Muscle layer of duodenum (tissue), 2 donors: Measurements from ENCODE around the gene IFT20.
A peak's percentile ranks its signal among the peaks of the same experiment; 100 is the strongest.

Experiments
- H3K27ac ChIP-seq: one replicate; pipeline ENCODE4 v1.7.0; 2013; ENCODE audit warnings: mild to moderate bottlenecking, low read length
- H3K27me3 ChIP-seq: one replicate; pipeline ENCODE4 v1.7.0; 2013; ENCODE audit warnings: low read depth, mild to moderate bottlenecking, control low read depth, low read length
- H3K36me3 ChIP-seq, 2 donors: one replicate each; pipeline ENCODE4 v1.7.0; 2013; ENCODE audit warnings: low read length in 2 of 2, control low read depth in 1 of 2, mild to moderate bottlenecking in 1 of 2; ENCODE audit not compliant: insufficient read depth in 2 of 2, control insufficient read depth in 1 of 2
- H3K4me1 ChIP-seq, 2 donors: one replicate each; pipeline ENCODE4 v1.7.0; 2013; ENCODE audit warnings: low read length in 2 of 2, mild to moderate bottlenecking in 2 of 2, control low read depth in 1 of 2, moderate library complexity in 1 of 2; ENCODE audit not compliant: insufficient read depth in 2 of 2, control insufficient read depth in 1 of 2
- H3K4me3 ChIP-seq, 2 donors: one replicate each; pipeline ENCODE4 v1.7.0; 2013; ENCODE audit warnings: low read length in 2 of 2, low read depth in 1 of 2, mild to moderate bottlenecking in 1 of 2
- H3K9me3 ChIP-seq, 2 donors: one replicate each; pipeline ENCODE4 v1.7.0; 2013; ENCODE audit warnings: low read length in 2 of 2, control low read depth in 1 of 2, mild to moderate bottlenecking in 1 of 2; ENCODE audit not compliant: control insufficient read depth in 1 of 2
- donor health status: healthy.

IFT20 gene

GRCh38 chr17:28357901-28358197, 22.6 kb upstream of the IFT20 start:
- Histone ChIP-seq H3K4me3 (peak overlapping the region; percentile 89 to 98), H3K4me1 (peaks cover 13 to 22% of the 10 kb centered on the region in 2 donors), H3K27ac (peak overlapping the region; percentile 73), H3K36me3 (peaks cover 40 to 56% of the 10 kb centered on the region in 2 donors), H3K27me3 (no peaks in the 10 kb centered on the region), H3K9me3 (no peaks in the 10 kb centered on the region)

DNA sequence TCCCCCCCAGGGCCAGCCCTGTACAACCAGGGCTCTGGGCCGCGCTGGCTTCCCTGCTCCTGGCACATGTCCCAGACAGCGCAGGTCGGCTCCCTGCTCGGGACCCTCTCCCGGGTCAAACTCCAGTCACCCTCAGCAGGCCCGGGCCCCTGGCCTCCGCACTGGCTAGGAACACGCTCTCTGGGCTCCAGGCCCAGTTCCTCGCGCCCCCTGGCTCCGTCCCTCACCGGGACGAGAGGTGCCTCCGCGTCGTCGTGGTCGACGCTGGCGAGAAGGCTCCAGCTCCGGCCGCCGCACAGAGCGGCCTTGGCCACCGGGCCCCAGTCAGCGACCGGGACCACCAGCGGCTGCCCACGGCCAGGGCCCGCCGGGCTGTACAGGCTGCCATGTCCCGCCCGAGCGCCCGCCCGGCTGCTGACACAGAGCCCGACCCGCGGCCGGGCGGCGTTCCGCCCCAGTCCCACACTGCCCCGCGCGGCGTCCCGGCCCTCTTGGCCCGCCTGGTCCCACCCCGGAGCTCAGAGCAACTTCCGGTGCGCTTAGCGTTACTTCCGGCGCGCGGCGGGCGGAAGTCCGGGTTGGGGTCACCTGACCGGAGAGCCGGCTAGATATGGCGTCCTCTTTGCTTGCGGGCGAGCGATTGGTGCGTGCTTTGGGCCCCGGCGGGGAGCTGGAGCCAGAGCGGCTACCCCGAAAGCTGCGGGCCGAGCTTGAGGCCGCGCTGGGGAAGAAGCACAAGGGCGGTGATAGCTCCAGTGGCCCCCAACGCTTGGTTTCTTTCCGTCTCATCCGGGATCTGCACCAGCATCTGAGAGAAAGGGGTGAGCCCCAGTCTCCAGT, 22.0 kb upstream of the IFT20 start, which contains the start of gene POLDIP2:
POLDIP2 (minus strand) TSS at position 467 of the 840 bp plus-strand sequence; CDS start at position 388, 79 bp downstream.
- peak within 1 kb of the TSS; percentile 77 for H3K27ac ChIP-seq
- H3K4me1 ChIP-seq, result peaks cover 13 to 22% of the 10 kb centered on the region in 2 donors
- no peaks in the 10 kb centered on the region for H3K9me3 ChIP-seq
- peak within 1 kb of the TSS; percentile 89 to 98 for H3K4me3 ChIP-seq
- peaks cover 40 to 54% of the 10 kb centered on the region in 2 donors for H3K36me3 ChIP-seq
- H3K27me3 ChIP-seq, result no peaks in the 10 kb centered on the region

GRCh38 chr17:28350271-28350670, 15.0 kb upstream of the IFT20 start:
- Histone ChIP-seq H3K27me3 (no peaks in the 10 kb centered on the region), H3K27ac (no peak overlapping the region), H3K9me3 (no peaks in the 10 kb centered on the region), H3K36me3 (peaks cover 72 to 90% of the 10 kb centered on the region in 2 donors), H3K4me1 (no peaks in the 10 kb centered on the region), H3K4me3 (no peak overlapping the region)

- Histone ChIP-seq H3K4me3 (no peak overlapping the region), H3K4me1 (no peaks in the 10 kb centered on the region), H3K27me3 (no peaks in the 10 kb centered on the region), H3K9me3 (no peaks in the 10 kb centered on the region), H3K27ac (no peak overlapping the region), H3K36me3 (peaks cover 75 to 91% of the 10 kb centered on the region in 2 donors)
Observed at GRCh38 chr17:28348979-28349378, 13.7 kb upstream of the IFT20 start.

GRCh38 chr17:28347261-28347891, 12.1 kb upstream of the IFT20 start:
- H3K36me3 ChIP-seq, result peaks cover 65 to 95% of the 10 kb centered on the region in 2 donors
- no peak overlapping the region for H3K4me3 ChIP-seq
- no peak overlapping the region for H3K27ac ChIP-seq

DNA sequence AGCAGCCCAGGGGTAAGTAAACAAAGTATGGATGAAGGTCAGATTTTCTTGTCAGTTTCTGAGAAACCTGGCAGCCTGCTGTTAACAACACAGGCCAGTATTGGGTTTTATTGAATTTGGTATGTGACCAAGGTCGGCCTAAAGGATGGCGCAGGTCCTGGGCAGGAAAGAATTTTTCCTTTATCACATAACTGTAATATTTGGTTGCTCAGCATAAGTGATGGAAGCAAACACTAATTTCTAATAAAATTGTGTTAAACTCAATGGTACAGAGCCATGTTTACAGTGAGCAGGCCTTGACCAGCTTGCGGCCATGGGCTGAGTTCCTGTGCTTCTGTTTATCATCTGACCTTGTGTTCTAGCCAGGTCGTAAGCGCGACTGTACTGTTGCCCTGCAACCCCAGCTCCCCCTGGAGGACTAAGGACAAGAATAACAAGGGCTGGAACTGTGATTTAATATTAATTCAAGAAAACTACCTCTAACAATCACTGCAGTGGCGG, 11.5 kb upstream of the IFT20 start:
- Histone ChIP-seq H3K27me3 (no peaks in the 10 kb centered on the region), H3K4me3 (no peak overlapping the region), H3K27ac (no peak overlapping the region), H3K36me3 (peaks cover 69 to 95% of the 10 kb centered on the region in 2 donors), H3K9me3 (no peaks in the 10 kb centered on the region), H3K4me1 (no peaks in the 10 kb centered on the region)

More at GRCh38 chr17:28347261-28347891, 12.1 kb upstream of the IFT20 start:
- H3K9me3 ChIP-seq, result no peaks in the 10 kb centered on the region
- H3K27me3 ChIP-seq, result no peaks in the 10 kb centered on the region
- H3K4me1 ChIP-seq, result no peaks in the 10 kb centered on the region

- Histone ChIP-seq H3K9me3 (no peaks in the 10 kb centered on the region), H3K27ac (no peak overlapping the region), H3K4me1 (no peaks in the 10 kb centered on the region), H3K27me3 (no peaks in the 10 kb centered on the region), H3K36me3 (peaks cover 69 to 95% of the 10 kb centered on the region in 2 donors), H3K4me3 (no peak overlapping the region)
Observed at GRCh38 chr17:28346199-28346580, 10.9 kb upstream of the IFT20 start.

- no peak overlapping the region for H3K27ac ChIP-seq
- H3K36me3 ChIP-seq, result peaks cover 69 to 95% of the 10 kb centered on the region in 2 donors
- H3K4me1 ChIP-seq, result no peaks in the 10 kb centered on the region
Observed at GRCh38 chr17:28345419-28346198, 10.3 kb upstream of the IFT20 start.

DNA sequence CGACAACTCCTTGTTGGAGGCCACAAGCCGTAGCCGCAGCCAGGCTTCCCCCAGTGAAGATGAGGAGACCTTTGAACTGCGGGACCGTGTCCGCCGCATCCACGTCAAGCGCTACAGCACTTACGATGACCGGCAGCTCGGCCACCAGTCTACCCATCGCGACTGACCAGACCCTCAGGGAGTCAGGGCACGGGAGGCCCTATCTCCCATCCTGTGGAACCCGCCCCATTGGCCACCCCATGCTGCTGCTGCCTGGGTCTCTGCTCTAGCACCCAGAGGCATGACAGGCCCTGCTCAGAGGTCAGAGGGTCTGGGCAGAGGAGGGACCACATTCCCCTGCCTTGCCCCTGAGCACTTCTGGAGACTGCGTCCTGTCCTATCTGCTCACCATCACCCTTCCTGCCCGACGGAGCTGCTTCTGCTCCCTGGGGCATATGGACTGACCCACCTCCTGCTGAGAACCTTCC, 9.2 kb upstream of the IFT20 start:
- Histone ChIP-seq H3K27ac (no peak overlapping the region), H3K4me3 (no peak overlapping the region), H3K27me3 (no peaks in the 10 kb centered on the region), H3K36me3 (peaks cover 64 to 93% of the 10 kb centered on the region in 2 donors), H3K9me3 (no peaks in the 10 kb centered on the region), H3K4me1 (no peaks in the 10 kb centered on the region)

More at GRCh38 chr17:28345419-28346198, 10.3 kb upstream of the IFT20 start:
- Histone ChIP-seq H3K9me3 (no peaks in the 10 kb centered on the region), H3K4me3 (no peak overlapping the region), H3K27me3 (no peaks in the 10 kb centered on the region)

GRCh38 chr17:28344011-28344410, 8.7 kb upstream of the IFT20 start:
- Histone ChIP-seq H3K36me3 (peaks cover 63 to 94% of the 10 kb centered on the region in 2 donors), H3K4me1 (no peaks in the 10 kb centered on the region), H3K27me3 (no peaks in the 10 kb centered on the region), H3K4me3 (no peak overlapping the region), H3K27ac (no peak overlapping the region), H3K9me3 (no peaks in the 10 kb centered on the region)

GRCh38 chr17:28343491-28343932, 8.2 kb upstream of the IFT20 start:
- H3K4me1 ChIP-seq, result peaks cover 0 to under 1% of the 10 kb centered on the region in 2 donors
- H3K27ac ChIP-seq, result no peak overlapping the region
- H3K27me3 ChIP-seq, result no peaks in the 10 kb centered on the region
- H3K9me3 ChIP-seq, result no peaks in the 10 kb centered on the region
- H3K36me3 ChIP-seq, result peaks cover 58 to 89% of the 10 kb centered on the region in 2 donors
- no peak overlapping the region for H3K4me3 ChIP-seq
